Measurements from ENCODE around the gene CTSC.

GRCh38 chr11:88312628-88313027 is 24.9 kb downstream of the CTSC start:
- TF ChIP-seq POLR2A (IDR thresholded peaks at IDR 0.05) (no peak), POLR2AphosphoS5 (IDR thresholded peaks at IDR 0.05) (no peak), CTCF (IDR thresholded peaks at IDR 0.05) (no peak)

All from gastroesophageal sphincter (tissue), 3 donors.